CD4-positive, alpha-beta T cell treated with Interleukin-10 for 1 hour (primary cell): ENCODE results near the gene SORBS1.

ENCODE experiments used
- DNase-seq: peaks from one replicate; pipeline ENCODE4 v3.0.0-alpha.2; 2020

Gene SORBS1

GRCh38 chr10:95456516-95456915 is 104.7 kb downstream of the SORBS1 start:
- DNase-seq = no peak

- DNase-seq = no peak
Measured at GRCh38 chr10:95454940-95455339, 106.2 kb downstream of the SORBS1 start.

- no peak for DNase-seq
Measured at GRCh38 chr10:95454356-95454755, 106.8 kb downstream of the SORBS1 start.

- no peak for DNase-seq
Measured at GRCh38 chr10:95451568-95452524, 109.3 kb downstream of the SORBS1 start.

- no peak for DNase-seq
Measured at GRCh38 chr10:95451150-95451549, 110.0 kb downstream of the SORBS1 start.

GRCh38 chr10:95450188-95450587 is 111.0 kb downstream of the SORBS1 start:
- no peak for DNase-seq

- no peak for DNase-seq
Measured at GRCh38 chr10:95447685-95448084, 113.5 kb downstream of the SORBS1 start.

GRCh38 chr10:95445837-95446486 is 115.2 kb downstream of the SORBS1 start:
- peak; percentile 41 for DNase-seq

- no peak for DNase-seq
Measured at GRCh38 chr10:95445223-95445836, 115.8 kb downstream of the SORBS1 start.

GRCh38 chr10:95444792-95445191 is 116.4 kb downstream of the SORBS1 start:
- DNase-seq = no peak

- no peak for DNase-seq
Measured at GRCh38 chr10:95443636-95444035, 117.5 kb downstream of the SORBS1 start.

GRCh38 chr10:95442341-95442740 is 118.8 kb downstream of the SORBS1 start:
- DNase-seq = no peak

- DNase-seq = no peak
Measured at GRCh38 chr10:95441547-95441923, 119.6 kb downstream of the SORBS1 start.

- no peak for DNase-seq
Measured at GRCh38 chr10:95440756-95441546, 120.2 kb downstream of the SORBS1 start.

GRCh38 chr10:95440038-95440725 is 121.0 kb downstream of the SORBS1 start:
- DNase-seq = no peak

- DNase-seq = no peak
Measured at GRCh38 chr10:95438781-95439180, 122.4 kb downstream of the SORBS1 start.

GRCh38 chr10:95437669-95438068 is 123.5 kb downstream of the SORBS1 start:
- no peak for DNase-seq

- DNase-seq = no peak
Measured at GRCh38 chr10:95435548-95436279, 125.5 kb downstream of the SORBS1 start.

GRCh38 chr10:95434583-95434982 is 126.6 kb downstream of the SORBS1 start:
- no peak for DNase-seq

GRCh38 chr10:95431900-95432342 is 129.2 kb downstream of the SORBS1 start:
- DNase-seq = no peak

- DNase-seq = peak; percentile 53
Measured at GRCh38 chr10:95430231-95430951, 130.8 kb downstream of the SORBS1 start.
